Measurements from ENCODE around the gene KSR1.

The KSR1 gene

GRCh38 chr17:27479838-27480237 is 23.6 kb downstream of the KSR1 start:
- TF ChIP-seq ZNF274 (IDR thresholded peaks at IDR 0.05; ENCODE audit: low read depth, low read length) = no peak
- H3K4me3 ChIP-seq (ENCODE audit: low read length) = no peak overlapping the region

- no peak for TF ChIP-seq ZNF274 (IDR thresholded peaks at IDR 0.05; ENCODE audit: low read depth, low read length)
Observed at GRCh38 chr17:27480699-27481098, 24.5 kb downstream of the KSR1 start.

GRCh38 chr17:27481327-27481726 is 25.1 kb downstream of the KSR1 start:
- H3K4me3 ChIP-seq (ENCODE audit: low read length) = no peak overlapping the region
- no peak for TF ChIP-seq ZNF274 (IDR thresholded peaks at IDR 0.05; ENCODE audit: low read depth, low read length)

More at GRCh38 chr17:27480699-27481098, 24.5 kb downstream of the KSR1 start:
- H3K4me3 ChIP-seq (ENCODE audit: low read length) = no peak overlapping the region

GRCh38 chr17:27485125-27485524 is 28.9 kb downstream of the KSR1 start:
- no peak overlapping the region for H3K4me3 ChIP-seq (ENCODE audit: low read length)
- no peak for TF ChIP-seq ZNF274 (IDR thresholded peaks at IDR 0.05; ENCODE audit: low read depth, low read length)

- no peak for TF ChIP-seq ZNF274 (IDR thresholded peaks at IDR 0.05; ENCODE audit: low read depth, low read length)
- no peak overlapping the region for H3K4me3 ChIP-seq (ENCODE audit: low read length)
Observed at GRCh38 chr17:27485716-27486495, 29.7 kb downstream of the KSR1 start.

GRCh38 chr17:27486741-27487140 is 30.5 kb downstream of the KSR1 start:
- no peak overlapping the region for H3K4me3 ChIP-seq (ENCODE audit: low read length)
- TF ChIP-seq ZNF274 (IDR thresholded peaks at IDR 0.05; ENCODE audit: low read depth, low read length) = no peak

GRCh38 chr17:27488231-27488630 is 32.0 kb downstream of the KSR1 start:
- TF ChIP-seq ZNF274 (IDR thresholded peaks at IDR 0.05; ENCODE audit: low read depth, low read length) = no peak

GRCh38 chr17:27489045-27489715 is 32.9 kb downstream of the KSR1 start:
- no peak overlapping the region for H3K4me3 ChIP-seq (ENCODE audit: low read length)
- TF ChIP-seq ZNF274 (IDR thresholded peaks at IDR 0.05; ENCODE audit: low read depth, low read length) = no peak

More at GRCh38 chr17:27488231-27488630, 32.0 kb downstream of the KSR1 start:
- no peak overlapping the region for H3K4me3 ChIP-seq (ENCODE audit: low read length)

- H3K4me3 ChIP-seq (ENCODE audit: low read length) = no peak overlapping the region
- TF ChIP-seq ZNF274 (IDR thresholded peaks at IDR 0.05; ENCODE audit: low read depth, low read length) = no peak
Observed at GRCh38 chr17:27490391-27490790, 34.1 kb downstream of the KSR1 start.

GRCh38 chr17:27491713-27492190 is 35.5 kb downstream of the KSR1 start:
- TF ChIP-seq ZNF274 (IDR thresholded peaks at IDR 0.05; ENCODE audit: low read depth, low read length) = no peak
- H3K4me3 ChIP-seq (ENCODE audit: low read length) = no peak overlapping the region

- TF ChIP-seq ZNF274 (IDR thresholded peaks at IDR 0.05; ENCODE audit: low read depth, low read length) = no peak
- no peak overlapping the region for H3K4me3 ChIP-seq (ENCODE audit: low read length)
Observed at GRCh38 chr17:27492470-27492869, 36.2 kb downstream of the KSR1 start.

GRCh38 chr17:27493088-27493487 is 36.8 kb downstream of the KSR1 start:
- no peak overlapping the region for H3K4me3 ChIP-seq (ENCODE audit: low read length)
- TF ChIP-seq ZNF274 (IDR thresholded peaks at IDR 0.05; ENCODE audit: low read depth, low read length) = no peak

GRCh38 chr17:27494192-27495091 is 38.2 kb downstream of the KSR1 start:
- no peak for TF ChIP-seq ZNF274 (IDR thresholded peaks at IDR 0.05; ENCODE audit: low read depth, low read length)
- H3K4me3 ChIP-seq (ENCODE audit: low read length) = no peak overlapping the region

- TF ChIP-seq ZNF274 (IDR thresholded peaks at IDR 0.05; ENCODE audit: low read depth, low read length) = no peak
- H3K4me3 ChIP-seq (ENCODE audit: low read length) = no peak overlapping the region; the same call in 1 of the 2 replicates
Observed at GRCh38 chr17:27495460-27495859, 39.2 kb downstream of the KSR1 start.
